GM12878 (cell line): Measurements from ENCODE around the gene GRN. TPM values are rescaled to one million over a fixed set of nuclear protein-coding genes. Genes with fewer than 3 reads are reported as not detected.

ENCODE experiments used
- ATF7 ChIP-seq: fragments of 450-650 bp; IDR thresholded peaks from 2 replicates; pipeline ENCODE4 v1.6.1; 2016; ENCODE audit warnings: low read depth, mild to moderate bottlenecking
- BCL11A ChIP-seq: IDR thresholded peaks from 2 replicates; pipeline ENCODE4 v1.6.1; 2011; ENCODE audit warnings: low read depth, low read length
- CEBPB ChIP-seq, 2 experiments: fragments of 150-350 bp in 1 of 2; IDR thresholded peaks; 2 replicates each; pipeline ENCODE4 v1.6.1; 2012 to 2014; ENCODE audit warnings: low read depth in 2 of 2, low read length in 2 of 2, borderline replicate concordance in 1 of 2, inconsistent platforms in 1 of 2
- CREB1 ChIP-seq: IDR thresholded peaks from 2 replicates; pipeline ENCODE4 v1.6.1; 2012; ENCODE audit warnings: low read depth, mild to moderate bottlenecking, inconsistent platforms
- CREM ChIP-seq: IDR thresholded peaks from 2 replicates; pipeline ENCODE4 v1.6.1; 2014; ENCODE audit warnings: antibody characterized with exemption, low read depth
- E2F4 ChIP-seq: IDR thresholded peaks from 2 replicates; pipeline ENCODE4 v1.6.1; 2012; ENCODE audit warnings: low read depth, low read length, improper control_type of control experiment
- FOS ChIP-seq: IDR thresholded peaks from 3 replicates; pipeline ENCODE4 v1.6.1; 2011; ENCODE audit warnings: borderline replicate concordance; ENCODE audit not compliant: insufficient read length; ENCODE audit errors: extremely low read depth
- FOXK2 ChIP-seq: fragments of 450-650 bp; IDR thresholded peaks from 2 replicates; pipeline ENCODE4 v1.6.1; 2017; ENCODE audit warnings: mild to moderate bottlenecking, moderate library complexity
- IKZF1 ChIP-seq: fragments of 450-650 bp; conservative IDR thresholded peaks from 2 replicates; pipeline ENCODE4 v1.6.1; 2017; ENCODE audit warnings: antibody characterized with exemption, mild to moderate bottlenecking
- NR2F1 ChIP-seq: fragments of 450-650 bp; conservative IDR thresholded peaks from 2 replicates; pipeline ENCODE4 v1.6.1; 2017; ENCODE audit warnings: mild to moderate bottlenecking
- RB1 ChIP-seq: fragments of 450-650 bp; formaldehyde crosslinking; IDR thresholded peaks from 2 replicates; pipeline ENCODE4 v1.6.1; 2017; ENCODE audit warnings: mild to moderate bottlenecking, borderline replicate concordance
- REST ChIP-seq: IDR thresholded peaks from 2 replicates; pipeline ENCODE4 v1.6.1; 2012; ENCODE audit warnings: mild to moderate bottlenecking, low read depth, low read length
- SMAD5 ChIP-seq: IDR thresholded peaks from 2 replicates; pipeline ENCODE4 v1.6.1; 2016; ENCODE audit warnings: antibody characterized with exemption, low read depth
- SMARCA5 ChIP-seq: fragments of 450-650 bp; IDR thresholded peaks from 2 replicates; pipeline ENCODE4 v1.6.1; 2017; ENCODE audit warnings: mild to moderate bottlenecking
- SMC3 ChIP-seq: IDR thresholded peaks from 2 replicates; pipeline ENCODE4 v1.6.1; 2011; ENCODE audit warnings: low read length, improper control_type of control experiment, borderline replicate concordance
- SRF ChIP-seq, 2 experiments: IDR thresholded peaks; 2 replicates each; pipeline ENCODE4 v1.6.1; 2011; ENCODE audit warnings: low read depth in 2 of 2, low read length in 2 of 2, mild to moderate bottlenecking in 1 of 2, moderate library complexity in 1 of 2
- STAT3 ChIP-seq: IDR thresholded peaks from 2 replicates; pipeline ENCODE4 v1.6.1; 2011; ENCODE audit warnings: low read depth, low read length, improper control_type of control experiment
- TCF3 ChIP-seq: IDR thresholded peaks from 2 replicates; pipeline ENCODE4 v1.6.1; 2012; ENCODE audit warnings: low read depth, mild to moderate bottlenecking, low read length, borderline replicate concordance; ENCODE audit not compliant: insufficient read depth
- USF1 ChIP-seq: IDR thresholded peaks from 2 replicates; pipeline ENCODE4 v1.6.1; 2011; ENCODE audit warnings: borderline replicate concordance, low read depth, mild to moderate bottlenecking, moderate library complexity, mixed read lengths, low read length; ENCODE audit not compliant: insufficient read depth; ENCODE audit errors: extremely low read length
- ZBED1 ChIP-seq: IDR thresholded peaks from 2 replicates; pipeline ENCODE4 v1.6.1; 2016; ENCODE audit warnings: borderline replicate concordance
- ZNF384 ChIP-seq: IDR thresholded peaks from 2 replicates; pipeline ENCODE4 v1.6.1; 2012; ENCODE audit warnings: low read depth, mild to moderate bottlenecking, low read length, improper control_type of control experiment, borderline replicate concordance
- polyA plus RNA-seq, 11 experiments: library from polyadenylated mRNA; depleted of rRNA in 4 of 11; unstranded in 6 of 11; stranded (reverse) in 5 of 11; fragments of >200 nt; fragmentation: Nextera tagmentation in 4 of 11; fragmentation: Illumina TruSeq in 1 of 11; extraction: Ambion mirVana in 4 of 11; extraction: Trizol in 1 of 11; gene quantifications; 1 replicate in 1 of 11; 2 replicates in 10 of 11; pipeline versions ENCODE4 v1.2.1 to v1.2.3, GENCODE V29; 2011 to 2016; ENCODE audit warnings: inconsistent platforms in 2 of 11, missing spikeins in 2 of 11, low read depth in 1 of 11
- total RNA-seq, 4 experiments: library from RNA; depleted of rRNA in 3 of 4; stranded (reverse); fragments of >200 nt in 3 of 4; fragmentation: Illumina TruSeq in 1 of 4; extraction: Trizol in 1 of 4; gene quantifications; 2 replicates each; pipeline versions ENCODE4 v1.2.1 to v1.2.3, GENCODE V29; 2013 to 2021
- TF ChIP-seq, protein P1 (sequence below): fragments of 450-650 bp; IDR thresholded peaks from 2 replicates; pipeline ENCODE4 v1.6.1; 2017; ENCODE audit warnings: mild to moderate bottlenecking
- TF ChIP-seq, protein P2 (sequence below): IDR thresholded peaks from 2 replicates; pipeline ENCODE4 v1.6.1; 2012; ENCODE audit warnings: low read depth, low read length, improper control_type of control experiment

Gene GRN
- total and polyA plus RNA-seq, 10 of the 15 experiments (the other 5 are each of a cell fraction or from before 2014, with no cell fraction given), result 22.3 to 389 (median 139) TPM

GRCh38 chr17:44324571-44325275, 20.4 kb upstream of the GRN start, which contains the start of gene SLC25A39 (continued):
- no peak for TF ChIP-seq SMAD5
- no peak; the same call in 1 of the 2 replicates for TF ChIP-seq E2F4
- TF ChIP-seq CREB1, result peak; percentile 52; the same call in 1 of the 2 replicates
- no peak for TF ChIP-seq FOXK2
- TF ChIP-seq REST, result peak; percentile 44; the same call in 1 of the 2 replicates
- TF ChIP-seq ZNF384, result no peak
- TF ChIP-seq RB1, result no peak; the same call in 1 of the 2 replicates
- TF ChIP-seq STAT3, result no peak
- TF ChIP-seq SMARCA5, result peak; percentile 86
- TF ChIP-seq SMC3, result no peak
- TF ChIP-seq, protein P1, sequence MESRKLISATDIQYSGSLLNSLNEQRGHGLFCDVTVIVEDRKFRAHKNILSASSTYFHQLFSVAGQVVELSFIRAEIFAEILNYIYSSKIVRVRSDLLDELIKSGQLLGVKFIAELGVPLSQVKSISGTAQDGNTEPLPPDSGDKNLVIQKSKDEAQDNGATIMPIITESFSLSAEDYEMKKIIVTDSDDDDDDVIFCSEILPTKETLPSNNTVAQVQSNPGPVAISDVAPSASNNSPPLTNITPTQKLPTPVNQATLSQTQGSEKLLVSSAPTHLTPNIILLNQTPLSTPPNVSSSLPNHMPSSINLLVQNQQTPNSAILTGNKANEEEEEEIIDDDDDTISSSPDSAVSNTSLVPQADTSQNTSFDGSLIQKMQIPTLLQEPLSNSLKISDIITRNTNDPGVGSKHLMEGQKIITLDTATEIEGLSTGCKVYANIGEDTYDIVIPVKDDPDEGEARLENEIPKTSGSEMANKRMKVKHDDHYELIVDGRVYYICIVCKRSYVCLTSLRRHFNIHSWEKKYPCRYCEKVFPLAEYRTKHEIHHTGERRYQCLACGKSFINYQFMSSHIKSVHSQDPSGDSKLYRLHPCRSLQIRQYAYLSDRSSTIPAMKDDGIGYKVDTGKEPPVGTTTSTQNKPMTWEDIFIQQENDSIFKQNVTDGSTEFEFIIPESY, result no peak
- TF ChIP-seq BCL11A, result no peak
- TF ChIP-seq CREM, result 0 out of 2 replicates have a peak, but pooled peaks have one; percentile 14
- peak; percentile 57 for TF ChIP-seq NR2F1
- peak; percentile 73 for TF ChIP-seq IKZF1
- TF ChIP-seq SRF (IDR thresholded peaks at IDR 0.05; ENCODE audit: low read depth in 2 of 2, low read length in 2 of 2), result no peak
- TF ChIP-seq, protein P2, sequence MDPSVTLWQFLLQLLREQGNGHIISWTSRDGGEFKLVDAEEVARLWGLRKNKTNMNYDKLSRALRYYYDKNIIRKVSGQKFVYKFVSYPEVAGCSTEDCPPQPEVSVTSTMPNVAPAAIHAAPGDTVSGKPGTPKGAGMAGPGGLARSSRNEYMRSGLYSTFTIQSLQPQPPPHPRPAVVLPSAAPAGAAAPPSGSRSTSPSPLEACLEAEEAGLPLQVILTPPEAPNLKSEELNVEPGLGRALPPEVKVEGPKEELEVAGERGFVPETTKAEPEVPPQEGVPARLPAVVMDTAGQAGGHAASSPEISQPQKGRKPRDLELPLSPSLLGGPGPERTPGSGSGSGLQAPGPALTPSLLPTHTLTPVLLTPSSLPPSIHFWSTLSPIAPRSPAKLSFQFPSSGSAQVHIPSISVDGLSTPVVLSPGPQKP, result no peak
- TF ChIP-seq USF1, result peak; percentile 56
- no peak for TF ChIP-seq ATF7
- TF ChIP-seq ZBED1, result no peak
- no peak for TF ChIP-seq FOS
- TF ChIP-seq CEBPB (IDR thresholded peaks at IDR 0.05; ENCODE audit: borderline replicate concordance in 1 of 2, low read depth in 2 of 2, low read length in 2 of 2), result no peak
- TF ChIP-seq TCF3, result no peak
